Measurements from ENCODE around the gene CSTF3.
"Not testable (repeated sequence)": the region's sequence is repeated elsewhere in the genome, so short reads cannot be mapped to it uniquely, and the experiment has no call there.

The CSTF3 gene

DNA sequence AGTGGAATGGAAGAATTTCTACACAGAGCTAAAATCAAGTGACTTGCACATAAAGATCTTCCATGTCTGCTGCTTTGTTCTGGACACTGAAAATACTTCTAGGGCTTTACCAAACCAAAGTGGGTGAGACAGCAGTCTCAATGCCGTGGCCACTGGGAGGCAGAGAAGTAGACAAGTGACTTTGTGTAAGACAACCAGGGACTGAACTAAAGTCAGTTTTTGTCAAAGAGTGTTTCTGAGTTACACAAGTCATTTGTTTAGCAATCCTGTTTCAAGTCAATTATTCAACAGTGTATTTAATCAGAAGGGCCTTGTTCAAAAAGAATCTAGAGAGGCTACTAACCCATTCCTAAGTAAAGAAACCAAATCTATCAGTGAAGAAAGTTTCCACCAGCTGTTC is 75.3 kb downstream of the CSTF3 start:
- DNase-seq (ENCODE audit: low read depth in 2 of 2), result no peak

DNA sequence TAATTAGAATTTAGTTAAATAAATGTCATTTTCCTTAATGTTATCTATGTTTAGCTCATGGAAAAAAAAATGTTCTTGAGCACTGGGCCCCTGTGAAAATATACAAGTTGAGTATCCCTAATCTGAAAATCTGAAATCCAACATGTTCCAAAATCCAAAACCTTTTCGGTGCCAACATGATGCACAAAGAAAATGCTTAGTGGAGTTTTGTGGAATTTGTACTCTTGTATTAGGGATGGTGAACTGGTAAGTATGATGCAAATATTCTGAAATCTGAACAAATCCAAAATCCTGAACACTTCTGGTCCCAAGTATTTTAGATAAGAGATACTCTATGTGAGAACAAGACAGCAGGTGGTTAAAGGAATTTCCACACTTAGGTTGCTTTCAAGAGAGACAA is 77.4 kb downstream of the CSTF3 start:
- no peak for DNase-seq (ENCODE audit: low read depth in 2 of 2)

DNA sequence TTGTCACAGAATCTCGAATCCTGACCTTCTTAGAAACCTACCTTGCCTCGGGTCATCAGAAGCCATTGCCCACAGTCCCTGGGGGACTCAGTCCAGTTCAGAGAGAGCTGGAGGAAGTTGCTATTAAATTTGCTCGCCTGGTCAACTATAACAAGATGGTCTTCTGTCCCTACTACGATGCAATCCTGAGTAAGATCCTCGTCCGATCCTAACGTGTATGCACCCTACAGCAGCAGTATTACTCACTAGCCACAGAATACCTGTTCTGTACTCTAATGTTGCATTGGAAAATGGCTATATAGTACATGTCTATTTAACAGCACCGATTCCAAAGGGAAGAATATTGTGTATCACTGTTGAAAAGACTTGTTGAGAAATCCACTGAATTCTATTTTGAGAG is 88.8 kb downstream of the CSTF3 start:
- no peak for DNase-seq (ENCODE audit: low read depth in 2 of 2)

DNA sequence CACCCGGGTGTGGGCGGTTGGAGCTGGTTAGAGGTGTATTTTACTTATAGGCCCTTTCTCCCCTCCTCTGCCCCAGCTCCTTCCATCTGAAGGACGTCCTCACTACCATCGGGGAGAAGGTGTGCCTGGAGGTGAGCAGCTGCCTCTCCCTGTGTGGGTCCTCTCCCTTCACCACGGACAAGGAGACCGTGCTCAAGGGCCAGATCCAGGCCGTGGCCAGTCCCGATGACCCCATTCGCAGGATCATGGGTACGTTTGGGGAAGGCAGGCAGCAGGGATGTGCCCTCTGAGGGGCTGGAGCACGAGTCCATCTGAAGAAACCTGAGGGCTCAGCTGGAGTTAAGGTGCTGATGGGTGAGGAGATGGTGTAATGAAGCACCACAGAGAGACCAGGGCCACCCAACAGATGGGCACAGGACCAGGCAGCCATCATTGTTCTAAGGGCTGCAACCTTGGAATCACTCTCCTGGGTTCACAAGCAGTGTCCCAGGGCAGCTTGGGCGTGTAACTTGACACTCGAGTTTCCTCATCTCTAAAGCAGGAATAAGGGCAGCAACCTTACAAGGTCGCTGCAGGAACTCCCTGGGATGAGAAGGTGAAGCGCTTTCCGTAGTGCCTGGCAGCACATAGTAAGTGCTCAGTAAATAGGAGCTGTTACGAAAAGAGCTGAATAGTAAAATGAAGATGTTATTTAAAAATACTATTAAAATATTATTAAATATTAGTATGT is 92.5 kb downstream of the CSTF3 start:
- no peak for DNase-seq (ENCODE audit: low read depth in 2 of 2)

DNA sequence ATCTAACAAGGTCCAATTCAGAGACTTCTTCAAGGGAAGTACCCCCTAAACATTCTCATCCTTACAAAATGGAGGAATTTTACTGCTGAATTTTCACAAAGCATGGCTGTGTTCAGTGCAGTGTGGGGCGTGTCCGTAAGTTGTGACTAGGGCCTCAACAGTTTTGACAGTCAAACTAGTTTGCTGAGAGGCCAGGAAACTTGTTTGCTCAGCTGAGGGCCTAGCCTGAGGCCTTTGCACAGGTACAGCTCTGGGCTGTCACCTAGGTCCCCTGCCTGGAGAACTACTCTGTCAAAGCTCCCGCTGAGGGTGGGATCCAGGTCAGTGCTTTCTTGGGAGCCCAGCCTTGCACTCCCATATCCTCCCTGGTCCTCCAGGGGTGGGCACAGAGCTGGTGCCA is 94.0 kb downstream of the CSTF3 start:
- DNase-seq (ENCODE audit: low read depth in 2 of 2), result no peak

DNA sequence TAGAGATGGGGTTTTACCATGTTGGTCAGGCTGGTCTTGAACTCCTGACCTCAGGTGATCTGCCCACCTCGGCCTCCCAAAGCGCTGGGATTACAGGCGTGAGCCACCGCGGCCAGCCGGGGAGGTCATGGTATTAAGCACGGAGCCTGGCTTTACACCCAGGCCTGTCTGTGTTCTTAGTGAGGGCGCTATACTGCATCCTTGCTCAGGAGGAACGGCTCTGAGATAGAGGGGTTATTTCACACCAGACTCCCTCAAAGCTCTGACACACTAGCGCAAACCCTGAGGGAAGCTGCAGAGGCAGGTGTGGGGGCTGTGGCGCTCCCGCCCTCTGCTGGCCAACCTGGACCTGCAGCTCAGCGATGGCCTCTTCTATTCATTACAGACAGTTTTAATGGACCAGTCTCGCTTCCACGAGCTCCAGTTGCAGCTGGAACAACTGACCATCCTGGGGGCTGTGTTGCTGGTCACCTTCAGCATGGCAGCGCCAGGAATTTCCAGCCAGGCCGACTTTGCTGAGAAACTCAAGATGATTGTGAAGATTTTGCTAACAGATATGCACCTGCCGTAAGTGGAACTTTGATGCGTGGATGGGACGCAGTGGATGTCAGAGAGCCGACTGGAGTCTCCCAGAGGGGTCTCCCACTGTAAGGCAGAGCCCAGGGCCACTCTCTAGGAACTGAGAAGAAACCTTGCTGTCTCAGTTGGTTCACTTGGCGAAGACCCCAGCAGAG is 95.7 kb downstream of the CSTF3 start:
- DNase-seq (ENCODE audit: low read depth in 2 of 2), result peak; percentile 50 to 54

DNA sequence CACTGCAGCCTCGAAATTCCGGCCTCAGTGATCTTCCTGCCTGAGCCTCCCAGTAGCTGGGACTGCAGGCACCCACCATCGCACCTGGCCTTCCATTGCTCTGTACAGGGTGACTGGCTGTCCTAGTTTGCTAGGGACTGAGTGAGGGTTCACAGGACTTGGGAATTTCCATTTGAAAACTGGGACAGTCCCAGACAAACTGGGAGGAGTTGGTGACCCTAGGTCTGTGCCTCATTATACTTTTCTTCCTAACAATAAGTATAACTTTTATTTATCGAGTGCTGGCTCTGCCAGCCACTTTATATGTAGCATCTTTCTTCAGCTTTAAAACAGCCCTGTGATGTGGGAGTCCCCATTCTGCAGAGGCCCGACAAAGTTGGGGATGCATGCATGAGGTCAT is 96.4 kb downstream of the CSTF3 start:
- no peak for DNase-seq (ENCODE audit: low read depth in 2 of 2)

DNA sequence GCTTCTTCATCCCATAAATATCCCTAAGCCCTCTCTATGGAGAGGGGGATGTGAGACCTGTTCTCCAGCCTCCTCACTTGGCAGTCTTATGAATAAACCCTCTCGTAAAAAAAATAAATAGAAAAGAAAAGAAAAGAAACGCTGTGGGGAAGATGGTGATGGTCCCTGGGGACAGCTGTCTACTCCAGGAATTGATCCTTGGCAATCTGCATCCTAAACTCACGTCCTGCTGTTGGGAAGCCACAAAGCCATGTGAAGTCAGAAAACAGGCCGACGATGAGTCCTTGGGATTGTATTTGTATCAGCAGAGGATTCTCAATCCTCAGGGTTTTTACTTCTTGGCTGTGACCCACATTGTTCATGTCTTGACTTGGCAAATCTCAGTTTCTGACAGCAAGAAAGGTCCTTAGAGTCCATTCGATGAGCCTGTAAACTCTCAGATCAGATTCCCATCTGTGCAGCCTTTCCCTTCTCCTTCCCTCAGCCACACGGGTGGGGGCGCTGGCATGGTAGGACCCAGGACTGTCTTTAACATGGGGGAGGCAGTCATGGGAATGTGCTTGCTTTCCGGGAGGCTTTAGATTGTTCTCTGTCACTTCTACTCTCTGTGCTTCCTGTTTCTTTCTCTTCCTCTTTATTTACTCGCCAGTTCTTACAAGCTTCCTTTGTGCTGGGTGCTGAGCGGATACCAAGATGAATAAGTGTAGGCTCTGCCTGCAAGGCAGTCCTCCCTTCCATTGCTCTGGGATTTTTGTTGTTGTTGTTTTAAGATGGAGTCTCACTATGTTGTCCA is 97.1 kb downstream of the CSTF3 start:
- DNase-seq (ENCODE audit: low read depth in 2 of 2), result no peak

DNA sequence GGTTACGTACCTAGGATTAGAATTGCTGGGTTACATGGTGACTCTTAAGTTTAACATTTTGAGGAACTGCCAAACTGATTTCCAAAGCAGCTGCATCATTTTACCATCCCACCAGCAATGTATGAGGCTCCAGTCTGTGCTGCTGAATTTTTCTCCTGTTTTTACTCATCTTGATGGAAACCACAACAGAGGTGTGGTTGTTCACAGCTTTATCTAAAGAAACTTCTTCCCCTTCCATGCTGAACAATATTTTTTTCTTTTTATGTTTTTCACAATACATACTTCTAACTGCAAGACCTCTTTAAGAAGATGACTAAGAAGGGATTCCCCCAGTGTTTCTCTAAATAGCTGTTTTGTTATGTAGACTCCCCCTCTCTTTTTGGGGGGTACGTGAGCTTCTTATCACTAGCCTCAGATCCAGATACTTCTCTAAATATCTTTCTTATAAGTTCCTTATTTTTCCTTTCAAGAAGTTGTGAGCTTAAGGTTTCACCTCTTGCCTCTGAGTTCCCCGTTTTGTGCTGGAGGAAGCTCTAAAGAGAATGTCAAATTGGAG is 97.9 kb downstream of the CSTF3 start:
- no peak for DNase-seq (ENCODE audit: low read depth in 2 of 2)

DNA sequence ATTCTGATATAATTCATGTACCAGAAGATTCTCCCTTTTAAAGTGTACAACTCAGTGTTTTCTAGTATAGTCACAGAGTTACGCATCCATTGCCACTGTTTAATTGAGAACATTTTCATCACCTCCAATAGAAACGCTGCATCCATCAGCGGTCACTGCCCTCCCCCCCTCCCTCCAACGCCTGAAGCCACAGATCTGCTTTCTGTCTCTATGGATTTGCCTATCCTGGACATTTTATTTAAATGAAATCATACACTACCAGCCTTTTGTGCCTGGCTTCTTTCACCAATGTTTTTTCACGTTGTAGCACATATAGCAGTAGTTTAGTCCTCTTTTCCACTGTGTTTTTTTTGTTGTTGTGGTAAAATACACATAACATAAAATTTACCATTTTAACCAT is 99.1 kb downstream of the CSTF3 start:
- no peak for DNase-seq (ENCODE audit: low read depth in 2 of 2)

DNA sequence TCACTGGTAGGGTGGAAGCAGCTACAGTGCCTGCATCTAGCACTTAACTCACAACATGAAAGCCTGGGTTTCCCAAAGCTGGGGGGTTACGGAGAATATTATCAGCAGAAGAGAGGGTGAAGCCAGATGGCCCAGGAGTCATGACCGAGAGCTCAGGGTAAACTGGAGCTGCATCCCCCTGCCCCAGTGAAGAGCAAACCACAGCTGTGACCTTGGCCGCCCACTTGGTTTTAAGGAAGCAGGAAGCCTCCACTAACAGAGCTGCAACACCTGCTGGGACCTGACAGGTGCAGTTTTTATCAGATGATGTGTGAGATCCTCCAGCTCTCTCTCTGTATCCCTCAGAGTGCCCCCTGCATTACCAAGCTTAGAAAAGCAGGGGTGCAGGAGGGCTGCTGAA is 101.0 kb downstream of the CSTF3 start:
- DNase-seq (ENCODE audit: low read depth in 2 of 2), result no peak

DNA sequence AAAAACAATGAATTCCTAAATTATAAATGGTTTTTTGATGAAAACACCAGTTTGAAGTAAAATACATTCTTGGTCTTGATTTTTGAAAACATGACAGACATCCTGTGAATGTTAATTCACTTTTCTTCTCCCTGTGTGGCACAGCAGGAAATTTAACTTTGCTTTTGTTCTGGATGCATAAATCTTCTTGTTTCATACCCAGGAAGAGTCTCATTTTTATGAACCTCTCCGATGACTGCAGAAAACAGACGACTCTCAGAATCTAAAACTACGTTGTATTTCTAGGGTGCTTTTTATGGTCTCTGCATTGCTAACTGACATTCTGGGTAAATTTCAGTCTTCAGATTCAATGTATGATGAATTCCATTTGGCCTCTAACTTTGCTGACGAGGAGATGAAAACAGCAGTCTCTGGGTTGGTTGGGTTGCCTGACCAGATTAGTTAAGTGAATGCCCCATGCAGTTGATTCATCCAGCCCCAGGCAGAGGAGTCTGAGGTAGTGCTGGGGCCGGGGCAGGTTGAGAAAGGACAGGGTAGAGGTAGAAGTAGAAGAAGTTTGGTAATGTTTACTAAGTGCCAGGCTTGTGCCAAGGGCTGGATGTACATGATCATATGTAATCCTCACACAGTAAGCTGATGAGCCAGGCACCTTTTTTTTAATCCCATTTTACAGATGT is 101.8 kb downstream of the CSTF3 start:
- DNase-seq (ENCODE audit: low read depth in 2 of 2), result no peak

DNA sequence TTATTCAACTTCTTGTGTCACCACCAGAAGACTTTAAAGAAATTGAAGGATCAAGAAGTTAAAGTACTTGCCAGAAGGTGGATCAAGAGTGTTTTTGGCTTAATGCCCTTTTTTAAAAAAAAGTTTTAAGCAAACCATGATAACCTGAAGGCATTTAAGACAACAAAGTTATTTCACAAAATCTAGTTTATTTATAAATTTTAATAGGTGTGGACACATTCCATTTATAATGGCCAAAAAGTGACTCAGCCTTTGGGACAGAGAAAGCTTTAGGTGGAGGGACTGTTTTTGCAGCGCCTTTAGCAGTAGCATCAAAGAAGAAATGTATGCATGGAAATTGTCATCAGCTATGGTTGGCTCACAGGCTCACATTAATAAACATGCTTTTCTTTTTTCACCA is 104.0 kb downstream of the CSTF3 start:
- DNase-seq (ENCODE audit: low read depth in 2 of 2), result no peak

DNA sequence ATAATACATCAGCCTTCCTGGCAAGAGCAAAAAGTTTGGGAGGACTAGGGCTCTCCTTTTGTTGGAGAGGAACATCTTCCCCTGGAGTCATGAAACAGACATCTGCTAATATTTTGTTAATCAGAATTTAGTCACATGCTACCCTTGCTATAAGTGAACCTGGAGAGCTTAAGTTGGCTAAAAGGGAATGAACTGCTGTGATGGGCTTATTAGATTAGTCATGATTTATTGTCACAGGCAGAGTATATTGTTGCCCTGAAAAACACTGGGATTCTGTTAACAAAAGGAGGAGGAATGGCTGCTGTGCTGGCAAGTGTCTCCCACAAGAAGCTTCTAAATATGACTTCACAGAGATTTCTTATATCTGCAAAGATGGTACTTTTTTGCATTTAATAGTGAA is 105.9 kb downstream of the CSTF3 start:
- DNase-seq (ENCODE audit: low read depth in 2 of 2), result no peak

DNA sequence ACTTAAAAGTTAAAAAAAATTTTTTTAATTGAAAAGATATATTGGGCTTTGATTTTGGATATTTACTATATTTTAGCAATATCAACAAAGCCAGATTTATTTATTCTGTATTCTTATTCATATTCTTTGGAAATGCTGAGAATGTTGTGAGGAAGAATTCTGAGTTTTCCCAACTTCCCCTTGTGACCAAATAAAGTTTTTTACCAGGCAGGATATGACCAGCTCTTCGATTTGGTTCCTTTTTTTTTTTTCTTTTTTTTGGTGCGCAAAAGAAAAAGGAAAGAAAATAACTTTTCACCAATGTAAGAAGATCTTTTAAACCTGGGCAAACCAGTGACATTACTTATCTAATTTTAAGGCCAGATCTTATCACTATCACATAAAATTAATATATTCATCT is 109.0 kb downstream of the CSTF3 start:
- no peak for DNase-seq (ENCODE audit: low read depth in 2 of 2)

DNA sequence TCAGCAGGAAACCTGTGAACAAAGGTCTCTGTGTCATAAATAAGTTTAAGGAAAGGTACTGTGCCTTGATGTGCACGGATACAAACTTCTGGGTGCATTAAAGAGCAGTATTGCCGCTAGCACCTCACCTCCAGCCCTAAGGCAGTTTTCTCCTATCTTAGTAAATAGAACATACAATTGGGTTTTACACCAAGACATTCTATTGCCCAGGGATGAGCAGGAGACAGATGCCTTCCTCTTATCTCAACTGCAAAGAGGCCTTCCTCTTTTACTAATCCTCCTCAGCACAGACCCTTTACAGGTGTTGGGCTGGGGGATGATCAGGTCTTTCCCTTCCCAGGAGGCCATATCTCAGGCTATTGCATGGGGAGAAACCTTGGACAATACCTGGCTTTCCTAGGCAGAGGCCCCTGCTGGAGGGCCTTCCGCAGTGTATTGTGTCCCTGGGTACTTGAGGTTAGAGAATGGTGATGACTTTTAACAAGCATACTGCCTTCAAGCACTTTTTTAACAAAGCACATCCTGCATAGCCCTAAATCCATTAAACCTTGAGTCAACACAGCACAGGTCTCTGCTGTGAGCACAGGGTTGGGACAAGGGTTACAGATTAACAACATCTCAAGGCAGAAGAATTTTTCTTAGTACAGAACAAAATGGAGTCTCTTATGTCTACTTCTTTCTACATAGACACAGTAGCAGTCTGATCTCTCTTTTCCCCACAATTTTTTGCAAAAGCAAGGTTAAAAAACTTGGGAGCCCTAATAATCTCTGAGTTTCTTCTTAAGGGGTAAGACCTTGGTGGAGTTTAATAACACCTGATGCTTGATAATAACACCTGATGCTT is 111.5 kb downstream of the CSTF3 start:
- DNase-seq (ENCODE audit: low read depth in 2 of 2), result not testable (repeated sequence)

DNA sequence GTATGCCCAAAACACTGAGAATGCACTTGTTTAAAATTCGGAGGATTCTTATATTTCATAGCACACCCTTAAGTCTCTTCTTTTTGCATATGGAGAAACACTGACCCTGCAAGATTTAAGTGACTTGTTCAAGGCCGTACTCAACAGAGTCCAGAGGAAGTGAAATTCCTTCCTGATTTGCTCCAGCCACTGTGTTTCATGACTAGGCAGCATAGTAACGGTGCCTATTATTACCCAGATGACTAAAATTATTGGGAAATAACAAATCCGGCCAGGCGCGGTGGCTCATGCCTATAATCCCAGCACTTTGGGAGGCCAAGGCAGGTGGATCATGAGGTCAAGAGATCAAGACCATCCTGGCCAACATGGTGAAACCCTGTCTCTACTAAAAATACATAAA is 112.6 kb downstream of the CSTF3 start:
- not testable (repeated sequence) for DNase-seq (ENCODE audit: low read depth in 2 of 2)

DNA sequence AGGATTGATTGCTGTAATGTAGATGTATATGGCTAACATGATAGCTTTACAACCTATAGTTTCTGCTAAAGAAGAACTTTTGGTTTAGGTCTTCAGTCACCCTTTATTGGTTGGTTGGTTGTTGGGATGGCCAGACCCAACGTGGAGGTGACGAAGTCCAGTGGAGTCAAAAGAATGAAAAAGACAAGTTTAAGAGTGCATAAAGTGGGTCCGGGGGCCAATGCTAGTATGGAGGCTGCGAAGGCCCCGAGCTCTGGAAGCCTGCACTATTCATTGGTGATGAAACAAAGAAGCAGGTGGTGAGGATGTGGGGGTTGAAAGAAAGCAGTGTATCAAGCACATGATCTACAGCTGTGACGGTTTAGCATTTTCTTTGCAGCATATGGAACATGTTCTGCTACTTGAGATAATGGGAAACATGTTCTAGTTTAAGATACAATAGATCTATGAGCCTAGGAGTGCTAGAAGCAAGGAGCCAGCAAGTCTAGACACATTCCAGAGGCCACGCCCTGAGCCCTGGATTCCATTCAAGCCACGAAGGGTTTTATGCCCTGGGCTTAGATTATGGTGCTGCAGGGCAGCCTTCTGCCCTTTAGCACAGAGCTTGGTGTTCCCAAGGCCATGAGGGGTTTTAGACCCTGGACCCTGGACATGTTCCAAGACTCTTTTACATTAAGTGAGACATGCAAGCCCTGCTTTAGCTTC is 115.6 kb downstream of the CSTF3 start:
- no peak for DNase-seq (ENCODE audit: low read depth in 2 of 2)

DNA sequence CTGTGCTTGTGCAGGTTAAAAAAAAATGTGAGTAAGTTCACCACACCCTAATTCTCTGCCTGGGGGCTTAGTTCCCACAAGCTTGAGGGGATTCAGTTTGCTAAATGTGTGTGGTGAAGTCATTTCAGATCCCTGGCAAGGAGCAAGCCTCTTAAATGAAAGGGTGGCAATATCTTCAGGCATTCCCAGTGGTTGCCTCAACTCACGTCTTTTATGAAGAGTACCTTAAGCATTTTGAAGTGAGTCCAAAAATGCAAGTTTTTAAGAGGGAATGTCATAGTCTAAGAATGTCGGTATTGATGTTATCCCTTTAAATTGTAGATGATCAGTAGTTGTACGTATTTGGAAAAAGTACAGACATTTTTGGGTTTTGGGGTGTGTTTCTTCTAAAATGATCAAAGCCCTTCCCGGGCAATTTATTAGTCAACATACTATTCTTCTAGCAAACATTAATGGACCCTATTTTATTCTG is 117.0 kb downstream of the CSTF3 start:
- no peak for DNase-seq (ENCODE audit: low read depth in 2 of 2)

DNA sequence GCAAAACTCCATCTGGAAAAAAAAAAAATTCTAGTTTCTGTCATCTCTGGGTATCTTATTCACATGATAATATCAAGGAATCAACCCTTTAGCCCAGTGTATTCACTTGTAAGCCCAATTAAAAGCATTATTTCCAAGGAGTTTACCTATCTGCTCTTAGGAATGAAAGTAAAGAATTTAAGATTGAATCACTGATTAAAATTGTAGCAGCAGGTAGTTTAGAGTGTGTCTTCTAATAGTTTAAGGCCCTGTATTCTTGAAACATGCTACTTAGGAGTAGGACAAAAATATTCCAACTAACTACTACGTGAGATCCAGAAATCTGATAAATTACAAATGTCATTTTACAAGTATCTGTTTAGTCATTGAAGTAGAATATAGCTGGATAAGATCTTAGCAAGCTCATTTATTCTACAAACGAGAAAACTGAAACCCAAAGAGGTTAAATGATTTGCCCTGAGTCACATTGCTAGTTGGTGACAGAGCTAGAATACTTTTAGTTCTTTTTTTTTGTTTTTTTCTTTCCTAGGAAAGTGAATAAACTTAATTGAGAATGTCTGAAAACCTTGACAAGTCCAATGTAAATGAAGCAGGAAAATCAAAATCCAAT is 118.0 kb downstream of the CSTF3 start:
- no peak for DNase-seq (ENCODE audit: low read depth in 2 of 2)

Data from stimulated activated CD4-positive, alpha-beta T cell treated with anti-CD3 and anti-CD28 coated beads, Interleukin-15, amount 100 ng/mL, for 48 hours (primary cell).